Gastroesophageal sphincter (tissue), 4 donors: ENCODE data around the gene PTS. TPM values are rescaled to one million over a fixed set of nuclear protein-coding genes. Genes with fewer than 3 reads are reported as not detected.

Experiments used
- ATAC-seq: fragments of 150-250 bp; one replicate; pipeline ENCODE4 v1.9.1; 2016; ENCODE audit warnings: mild to moderate bottlenecking, moderate library complexity
- H3K27ac ChIP-seq, 4 donors: fragments of 200-600 bp; sonication (generic) in 3 of 4; 1 replicate in 3 of 4; 2 replicates in 1 of 4; pipeline ENCODE4 v1.5.1; 2016 to 2019
- H3K27me3 ChIP-seq: fragments of 200-600 bp; sonication (generic); one replicate; pipeline ENCODE4 v1.5.1; 2019
- H3K36me3 ChIP-seq, 2 donors: fragments of 200-600 bp; sonication (generic); one replicate each; pipeline ENCODE4 v1.5.1; 2019; ENCODE audit warnings: control low read depth in 1 of 2
- H3K4me1 ChIP-seq, 3 donors: fragments of 200-600 bp; sonication (generic); 1 replicate in 2 of 3; 2 replicates in 1 of 3; pipeline ENCODE4 v1.5.1; 2016 to 2019; ENCODE audit warnings: control low read depth in 2 of 3
- H3K4me3 ChIP-seq, 2 donors: fragments of 200-600 bp; sonication (generic); one replicate each; pipeline ENCODE4 v1.5.1; 2019; ENCODE audit warnings: mild to moderate bottlenecking in 1 of 2, moderate library complexity in 1 of 2
- H3K9me3 ChIP-seq, 3 donors: fragments of 200-600 bp; sonication (generic); one replicate each; pipeline ENCODE4 v1.5.1; 2017 to 2019; ENCODE audit warnings: control low read depth in 2 of 3
- EP300 ChIP-seq: sonication (generic); formaldehyde crosslinking; IDR thresholded peaks from one replicate; pipeline ENCODE4 v1.6.1; 2017; ENCODE audit warnings: antibody characterized with exemption, mild to moderate bottlenecking
- POLR2A ChIP-seq, 2 donors: fragments of 450-650 bp; IDR thresholded peaks; one replicate each; pipeline ENCODE4 v1.6.1; 2017; ENCODE audit warnings: antibody characterized with exemption in 2 of 2, mild to moderate bottlenecking in 2 of 2, moderate library complexity in 1 of 2
- POLR2AphosphoS5 ChIP-seq: sonication (generic); formaldehyde crosslinking; IDR thresholded peaks from one replicate; pipeline ENCODE4 v1.6.1; 2017; ENCODE audit warnings: antibody characterized with exemption
- WGBS, 2 donors: methylation state at CpG; one replicate each; pipeline ENCODE4 v1.1.5; 2018; ENCODE audit warnings: low coverage in 1 of 2; 5-methylcytosine and 5-hydroxymethylcytosine counted together
- total RNA-seq, 4 donors: library from RNA; depleted of rRNA; stranded (reverse); fragments of >200 nt; gene quantifications; one replicate each; pipeline ENCODE4 v1.1.0, GENCODE V29; 2016
- TF ChIP-seq, protein P1 (sequence below), 4 experiments: fragments of 200-600 bp in 2 of 4; fragments of 450-650 bp in 2 of 4; sonication (generic) in 1 of 4; IDR thresholded peaks; one replicate each; pipeline ENCODE4 v1.5.1; 2017 to 2019; ENCODE audit warnings: antibody characterized with exemption in 4 of 4, mild to moderate bottlenecking in 2 of 4, moderate library complexity in 2 of 4

Gene PTS
- total RNA-seq, 4 donors from 2014 or later: 19.4 to 38.1 (median 23.3) TPM

DNA sequence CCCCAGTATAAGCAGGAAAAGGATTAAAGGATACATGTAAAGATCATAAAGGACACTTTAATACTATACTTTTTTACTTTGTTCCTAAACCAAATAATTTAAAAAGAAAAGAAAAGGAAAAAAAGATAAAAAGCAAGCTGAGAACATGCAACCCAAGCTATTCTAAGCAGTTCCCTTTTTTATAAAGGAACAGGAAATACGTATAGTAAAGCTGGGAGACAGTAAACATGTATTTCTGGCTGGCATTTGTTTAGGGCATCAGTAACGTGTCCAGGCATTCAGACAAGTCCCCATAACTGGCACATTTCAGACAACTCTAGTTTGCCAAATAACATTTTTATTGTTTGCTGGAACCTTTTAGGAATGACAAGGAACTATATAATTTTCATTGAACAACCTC lies 26.0 kb upstream of the PTS start:
- no peak for ATAC-seq
- no peak overlapping the region for H3K27ac ChIP-seq
- no peaks in the 10 kb centered on the region for H3K27me3 ChIP-seq
- H3K4me3 ChIP-seq: no peak overlapping the region
- no peaks in the 10 kb centered on the region for H3K4me1 ChIP-seq
- H3K36me3 ChIP-seq: peaks cover 0 to 19% of the 10 kb centered on the region in 2 donors
- WGBS, 2 donors: 29 to 30% methylated on average over 2 of the region's 2 CpGs
- no peaks in the 10 kb centered on the region for H3K9me3 ChIP-seq
- TF ChIP-seq EP300 (no peak), POLR2A (IDR thresholded peaks at IDR 0.05) (no peak), POLR2AphosphoS5 (no peak)
- TF ChIP-seq, protein P1, sequence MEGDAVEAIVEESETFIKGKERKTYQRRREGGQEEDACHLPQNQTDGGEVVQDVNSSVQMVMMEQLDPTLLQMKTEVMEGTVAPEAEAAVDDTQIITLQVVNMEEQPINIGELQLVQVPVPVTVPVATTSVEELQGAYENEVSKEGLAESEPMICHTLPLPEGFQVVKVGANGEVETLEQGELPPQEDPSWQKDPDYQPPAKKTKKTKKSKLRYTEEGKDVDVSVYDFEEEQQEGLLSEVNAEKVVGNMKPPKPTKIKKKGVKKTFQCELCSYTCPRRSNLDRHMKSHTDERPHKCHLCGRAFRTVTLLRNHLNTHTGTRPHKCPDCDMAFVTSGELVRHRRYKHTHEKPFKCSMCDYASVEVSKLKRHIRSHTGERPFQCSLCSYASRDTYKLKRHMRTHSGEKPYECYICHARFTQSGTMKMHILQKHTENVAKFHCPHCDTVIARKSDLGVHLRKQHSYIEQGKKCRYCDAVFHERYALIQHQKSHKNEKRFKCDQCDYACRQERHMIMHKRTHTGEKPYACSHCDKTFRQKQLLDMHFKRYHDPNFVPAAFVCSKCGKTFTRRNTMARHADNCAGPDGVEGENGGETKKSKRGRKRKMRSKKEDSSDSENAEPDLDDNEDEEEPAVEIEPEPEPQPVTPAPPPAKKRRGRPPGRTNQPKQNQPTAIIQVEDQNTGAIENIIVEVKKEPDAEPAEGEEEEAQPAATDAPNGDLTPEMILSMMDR (IDR thresholded peaks at IDR 0.05): no peak

DNA sequence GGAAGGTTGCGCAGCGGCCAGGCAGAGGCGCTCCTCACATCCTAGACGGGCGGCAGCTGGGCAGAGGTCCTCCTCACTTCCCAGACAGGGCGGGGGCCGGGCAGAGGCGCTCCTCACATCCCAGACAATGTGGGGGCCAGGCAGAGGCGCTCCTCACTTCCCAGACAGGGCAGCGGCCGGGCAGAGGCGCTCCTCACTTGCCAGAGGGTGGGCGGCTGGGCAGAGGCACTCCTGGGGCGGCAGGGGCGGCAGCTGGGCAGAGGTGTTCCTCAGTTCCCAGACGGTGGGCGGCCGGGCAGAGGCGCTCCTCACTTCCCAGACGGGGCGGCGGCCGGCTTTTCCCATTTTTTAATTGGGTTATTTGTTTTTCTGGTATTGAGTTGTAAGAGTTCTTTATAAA lies 20.2 kb upstream of the PTS start:
- Histone ChIP-seq H3K4me1 (no peaks in the 10 kb centered on the region), H3K27ac (no peak overlapping the region), H3K27me3 (no peaks in the 10 kb centered on the region), H3K4me3 (no peak overlapping the region), H3K36me3 (peaks cover 0 to 29% of the 10 kb centered on the region in 2 donors), H3K9me3 (no peaks in the 10 kb centered on the region)
- 93% methylated on average over 3 of the region's 23 CpGs; no CpG with 5 or more reads in 1 of the 2 donors for WGBS, 2 donors
- no peak for TF ChIP-seq POLR2AphosphoS5
- TF ChIP-seq POLR2A (IDR thresholded peaks at IDR 0.05): no peak
- no peak for TF ChIP-seq EP300
- TF ChIP-seq, protein P1 (IDR thresholded peaks at IDR 0.05): no peak
- ATAC-seq: no peak

DNA sequence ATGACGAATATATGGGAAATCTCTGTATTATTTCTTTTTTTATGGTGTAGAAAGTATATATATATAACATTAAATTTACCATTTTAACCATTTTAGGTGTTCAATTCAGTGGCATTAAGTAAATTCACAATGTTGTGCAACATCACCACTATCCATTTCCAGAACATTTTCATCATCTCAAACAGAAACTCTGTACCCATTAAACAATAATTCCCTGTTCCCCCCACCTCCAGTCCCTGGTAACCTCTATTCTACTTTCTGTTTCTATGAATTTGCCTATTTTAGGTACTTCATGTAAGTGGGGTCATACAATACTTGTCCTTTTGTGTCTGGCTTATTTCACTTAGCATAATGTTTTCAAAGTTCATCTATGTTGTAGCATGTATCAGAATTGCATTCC lies 15.3 kb upstream of the PTS start:
- Histone ChIP-seq H3K9me3 (no peaks in the 10 kb centered on the region), H3K4me3 (no peak overlapping the region), H3K36me3 (peaks cover 0 to 4% of the 10 kb centered on the region in 2 donors), H3K4me1 (no peaks in the 10 kb centered on the region), H3K27me3 (no peaks in the 10 kb centered on the region), H3K27ac (no peak overlapping the region)
- TF ChIP-seq EP300 (no peak), POLR2AphosphoS5 (no peak), POLR2A (IDR thresholded peaks at IDR 0.05) (no peak)
- TF ChIP-seq, protein P1 (IDR thresholded peaks at IDR 0.05): no peak
- WGBS, 2 donors: 85% methylated on average over 1 of the region's 1 CpG
- ATAC-seq: no peak

DNA sequence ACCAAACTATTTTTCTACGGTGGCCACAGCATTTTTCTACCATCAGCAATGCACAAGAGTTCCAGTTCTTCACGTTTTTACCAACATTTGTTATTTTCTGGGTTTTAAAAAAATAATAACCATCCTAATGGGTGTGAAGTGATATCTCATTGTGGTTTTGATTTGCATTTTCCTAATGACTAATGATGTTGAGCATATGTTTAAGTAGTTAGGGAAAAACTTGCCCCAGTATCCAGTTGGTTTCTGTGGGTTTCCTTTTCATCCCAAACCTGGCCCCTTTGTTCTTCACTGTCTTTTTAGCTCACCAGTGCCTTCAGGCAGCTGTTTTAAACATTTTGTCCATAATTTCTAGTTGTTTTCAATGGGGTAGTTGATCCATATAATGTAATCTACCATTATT lies 14.7 kb upstream of the PTS start:
- 48% methylated on average over 2 of the region's 2 CpGs for WGBS, 2 donors
- Histone ChIP-seq H3K4me1 (no peaks in the 10 kb centered on the region), H3K4me3 (no peak overlapping the region), H3K27me3 (no peaks in the 10 kb centered on the region), H3K9me3 (no peaks in the 10 kb centered on the region), H3K36me3 (no peaks in the 10 kb centered on the region), H3K27ac (no peak overlapping the region)
- TF ChIP-seq, protein P1 (IDR thresholded peaks at IDR 0.05): no peak
- TF ChIP-seq POLR2A (IDR thresholded peaks at IDR 0.05) (no peak), POLR2AphosphoS5 (no peak), EP300 (no peak)
- no peak for ATAC-seq

DNA sequence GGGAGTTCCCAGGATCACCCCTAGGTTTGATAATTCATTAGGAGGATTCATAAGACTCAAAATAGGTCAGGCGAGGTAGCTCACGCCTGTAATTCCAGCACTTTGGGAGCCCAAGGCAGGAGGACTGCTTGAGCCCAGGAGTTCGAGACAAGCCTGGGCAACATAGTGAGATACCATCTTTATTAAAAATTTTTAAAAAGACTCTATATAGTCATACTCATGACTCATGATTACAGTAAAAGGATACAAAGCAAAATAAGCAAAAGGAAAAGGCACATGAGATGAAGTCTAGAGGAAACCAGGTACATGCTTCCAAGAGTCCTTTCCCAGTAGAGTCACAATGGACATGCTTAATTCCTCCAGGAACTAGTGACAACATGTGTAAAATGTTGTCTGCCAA lies 13.9 kb upstream of the PTS start:
- Histone ChIP-seq H3K4me1 (no peaks in the 10 kb centered on the region), H3K36me3 (no peaks in the 10 kb centered on the region), H3K4me3 (no peak overlapping the region), H3K27me3 (no peaks in the 10 kb centered on the region), H3K27ac (no peak overlapping the region), H3K9me3 (no peaks in the 10 kb centered on the region)
- no peak for ATAC-seq
- TF ChIP-seq EP300: no peak
- TF ChIP-seq POLR2AphosphoS5: no peak
- TF ChIP-seq, protein P1 (IDR thresholded peaks at IDR 0.05): no peak
- no peak for TF ChIP-seq POLR2A (IDR thresholded peaks at IDR 0.05)
- 71 to 92% methylated on average over 3 of the region's 3 CpGs for WGBS, 2 donors
